ENCODE results near the gene MANF.

Gene MANF

DNA sequence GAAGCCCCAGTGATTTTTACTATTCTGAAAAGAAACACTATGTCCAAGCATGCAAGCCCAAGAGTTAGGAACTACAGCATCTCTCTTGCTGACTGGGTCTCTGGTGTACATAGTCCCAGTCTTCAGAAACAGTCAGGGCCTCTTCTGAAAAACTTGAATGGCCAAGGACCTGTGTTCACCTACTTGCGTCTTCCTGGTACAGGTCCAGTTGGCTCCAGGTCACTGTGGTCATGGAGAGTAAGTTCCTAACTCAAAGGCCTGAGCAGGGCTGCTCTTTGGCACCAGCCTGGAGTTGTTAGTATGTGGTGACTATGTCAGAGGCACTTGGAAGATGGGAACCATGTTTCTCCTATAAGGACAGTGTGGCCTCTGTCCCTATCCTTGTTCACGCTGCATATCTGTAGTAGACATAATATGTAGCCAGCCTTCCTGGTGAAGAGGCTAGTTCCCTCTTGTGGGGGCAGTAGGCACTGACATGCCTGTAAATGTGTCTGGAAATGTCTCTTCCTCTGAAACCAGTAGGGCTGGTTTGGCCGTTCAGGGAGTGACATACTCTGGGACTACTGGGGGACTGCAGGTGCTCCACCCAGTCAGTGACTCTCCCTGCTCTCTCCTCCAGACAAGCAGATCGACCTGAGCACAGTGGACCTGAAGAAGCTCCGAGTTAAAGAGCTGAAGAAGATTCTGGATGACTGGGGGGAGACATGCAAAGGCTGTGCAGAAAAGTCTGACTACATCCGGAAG lies 3.4 kb downstream of the MANF start:
- in situ Hi-C loops (cut with HindIII; ENCODE audit: low sequenced_read_pairs): no loop called here

DNA sequence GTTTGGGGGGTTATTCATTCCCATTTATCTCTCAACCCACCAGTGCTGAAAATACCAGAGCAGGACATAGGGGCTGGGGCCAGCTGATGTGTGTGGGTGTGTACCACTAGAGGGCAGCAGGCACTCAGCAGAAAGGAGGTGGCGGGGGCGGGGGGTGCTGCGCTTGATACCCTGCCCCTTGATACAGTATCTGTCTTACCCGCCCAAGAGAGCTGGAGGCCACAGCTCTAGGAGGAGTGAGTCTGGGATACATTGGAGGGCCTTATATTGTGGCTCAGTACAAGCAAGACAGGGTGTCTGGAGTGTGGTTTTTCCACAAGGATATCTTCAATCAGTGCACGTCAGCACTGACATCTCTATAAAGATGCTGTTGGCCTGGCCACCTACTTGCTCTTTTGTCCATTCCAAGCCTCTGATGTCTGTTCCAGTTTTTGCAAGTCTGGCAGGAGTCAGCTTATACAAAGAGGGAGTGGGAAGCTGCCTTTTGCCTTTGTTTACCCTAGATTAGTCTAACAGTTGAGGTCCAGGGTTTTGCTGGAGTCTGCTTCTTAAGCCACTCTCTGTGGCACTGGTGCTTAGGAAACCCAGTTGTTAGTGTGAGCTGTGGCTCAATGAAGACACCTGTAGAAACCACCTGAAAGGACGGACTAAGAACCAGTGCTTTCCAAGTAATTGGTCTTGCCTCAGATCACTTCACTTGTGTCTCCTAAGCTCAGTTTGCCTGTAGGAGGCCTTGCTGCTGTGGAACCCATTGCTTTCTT lies 4.5 kb downstream of the MANF start:
- in situ Hi-C loops (cut with HindIII; ENCODE audit: low sequenced_read_pairs): loop anchor here (5.0 kb wide), 3 partner anchors 53 to 782 kb away; no protein-coding TSS in a partner anchor

DNA sequence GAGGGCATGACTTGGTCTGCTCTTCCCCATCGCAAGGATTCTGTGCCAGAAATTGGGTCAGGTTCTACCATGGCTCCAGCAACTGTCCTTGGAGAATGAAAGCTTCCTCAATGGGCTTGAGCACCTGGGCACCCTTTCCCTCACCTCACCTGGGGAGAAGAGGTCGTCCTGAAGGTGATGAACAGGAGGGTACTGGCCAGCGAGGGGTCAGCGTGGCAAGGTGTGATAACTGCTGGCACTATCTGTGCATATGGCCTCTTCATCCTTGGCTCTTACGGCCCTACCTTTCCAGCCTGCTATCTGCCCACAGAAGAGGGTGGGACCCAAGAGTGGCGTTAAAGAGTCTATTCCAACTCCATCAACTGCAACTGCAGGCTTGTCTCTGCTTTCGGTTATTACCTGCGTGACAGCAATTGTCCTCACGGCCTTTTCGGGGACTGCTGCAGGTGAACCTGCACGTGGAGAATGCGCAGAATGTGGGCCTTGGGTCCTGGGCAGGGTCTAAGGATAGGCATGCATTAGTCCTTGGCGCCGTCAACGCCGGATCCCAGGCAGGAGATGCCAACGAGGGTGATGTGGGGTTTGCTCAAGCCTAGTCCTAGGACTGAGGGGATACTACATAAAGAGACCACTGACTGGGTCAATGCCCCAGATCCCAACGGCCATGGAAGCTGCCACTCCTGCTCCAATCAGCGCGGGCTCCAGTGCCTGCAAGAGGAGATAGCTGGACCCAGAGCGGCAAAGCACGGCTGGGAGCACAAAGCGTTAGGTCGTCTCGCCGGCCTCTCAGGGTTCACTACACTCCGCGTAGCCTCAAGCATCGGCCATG lies 5.4 kb downstream of the MANF start:
- in situ Hi-C loops (cut with HindIII; ENCODE audit: low sequenced_read_pairs): loop anchor here (5.0 kb wide), 3 partner anchors 52 to 783 kb away; no protein-coding TSS in a partner anchor

DNA sequence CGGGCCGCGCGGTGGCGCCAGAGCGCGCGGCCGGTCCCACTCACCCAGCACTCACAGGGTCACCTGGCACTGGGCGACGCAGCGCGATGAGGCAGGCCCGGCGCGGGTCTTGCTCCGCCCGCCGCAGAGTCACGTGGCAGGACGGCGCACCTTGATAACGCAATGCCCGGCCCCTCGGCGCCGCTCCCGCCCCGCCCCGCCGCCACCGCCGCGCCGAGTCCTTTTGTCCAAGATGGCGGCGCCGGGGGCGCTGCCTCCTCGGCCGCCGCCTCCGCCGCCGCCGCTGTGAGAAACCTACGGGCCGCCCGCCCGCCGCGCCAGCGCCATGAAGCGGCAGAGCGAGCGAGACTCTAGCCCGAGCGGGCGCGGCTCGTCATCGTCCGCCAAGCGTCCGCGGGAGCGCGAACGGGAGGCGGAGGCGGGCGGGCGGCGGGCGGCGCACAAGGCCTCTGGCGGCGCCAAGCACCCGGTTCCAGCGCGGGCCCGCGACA lies 6.0 kb downstream of the MANF start, which contains the start of gene RBM15B:
RBM15B (plus strand) TSS at position 211 of the 491 bp plus-strand sequence; CDS start at position 326, 115 bp downstream.
- in situ Hi-C loops (cut with HindIII; ENCODE audit: low sequenced_read_pairs): loop anchor here (5.0 kb wide), 3 partner anchors 51 to 784 kb away; no protein-coding TSS in a partner anchor

DNA sequence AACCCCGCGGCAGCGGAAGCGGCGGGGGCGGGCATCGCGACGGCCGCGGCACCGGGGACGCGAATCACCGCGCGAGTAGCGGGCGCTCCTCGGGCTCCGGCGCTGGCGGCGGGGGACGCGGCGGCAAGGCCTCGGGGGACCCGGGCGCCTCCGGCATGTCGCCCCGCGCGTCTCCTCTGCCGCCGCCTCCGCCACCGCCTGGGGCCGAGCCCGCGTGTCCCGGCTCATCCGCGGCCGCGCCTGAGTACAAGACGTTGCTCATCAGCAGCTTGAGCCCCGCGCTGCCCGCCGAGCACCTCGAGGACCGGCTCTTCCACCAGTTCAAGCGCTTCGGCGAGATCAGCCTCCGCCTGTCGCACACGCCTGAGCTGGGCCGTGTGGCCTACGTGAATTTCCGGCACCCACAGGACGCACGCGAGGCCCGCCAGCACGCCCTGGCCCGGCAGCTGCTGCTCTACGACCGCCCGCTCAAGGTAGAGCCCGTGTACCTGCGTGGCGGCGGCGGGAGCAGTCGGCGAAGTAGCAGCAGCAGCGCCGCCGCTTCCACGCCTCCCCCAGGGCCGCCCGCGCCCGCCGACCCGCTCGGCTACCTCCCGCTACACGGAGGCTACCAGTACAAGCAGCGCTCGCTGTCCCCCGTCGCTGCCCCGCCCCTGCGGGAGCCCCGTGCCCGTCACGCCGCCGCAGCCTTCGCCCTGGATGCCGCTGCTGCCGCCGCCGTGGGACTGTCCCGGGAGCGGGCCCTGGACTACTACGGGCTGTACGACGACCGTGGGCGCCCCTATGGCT lies 6.7 kb downstream of the MANF start:
- in situ Hi-C loops (cut with HindIII; ENCODE audit: low sequenced_read_pairs): loop anchor here (5.0 kb wide), 3 partner anchors 51 to 784 kb away; no protein-coding TSS in a partner anchor

DNA sequence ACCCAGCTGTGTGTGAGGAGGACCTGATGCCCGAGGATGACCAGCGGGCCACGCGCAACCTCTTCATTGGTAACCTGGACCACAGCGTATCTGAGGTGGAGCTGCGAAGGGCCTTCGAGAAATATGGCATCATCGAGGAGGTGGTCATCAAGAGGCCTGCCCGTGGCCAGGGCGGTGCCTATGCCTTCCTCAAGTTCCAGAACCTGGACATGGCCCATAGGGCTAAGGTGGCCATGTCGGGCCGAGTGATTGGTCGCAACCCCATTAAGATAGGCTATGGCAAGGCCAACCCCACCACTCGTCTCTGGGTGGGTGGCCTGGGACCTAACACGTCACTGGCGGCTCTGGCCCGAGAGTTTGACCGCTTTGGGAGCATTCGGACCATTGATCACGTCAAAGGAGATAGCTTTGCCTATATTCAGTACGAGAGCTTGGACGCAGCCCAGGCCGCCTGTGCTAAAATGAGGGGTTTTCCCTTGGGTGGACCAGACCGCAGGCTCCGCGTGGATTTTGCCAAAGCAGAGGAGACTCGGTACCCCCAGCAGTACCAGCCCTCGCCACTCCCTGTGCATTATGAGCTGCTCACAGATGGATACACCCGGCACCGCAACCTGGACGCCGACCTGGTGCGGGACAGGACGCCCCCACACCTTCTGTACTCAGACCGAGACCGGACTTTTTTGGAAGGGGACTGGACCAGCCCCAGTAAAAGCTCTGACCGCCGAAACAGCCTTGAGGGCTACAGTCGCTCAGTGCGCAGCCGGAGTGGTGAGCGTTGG lies 7.5 kb downstream of the MANF start:
- in situ Hi-C loops (cut with HindIII; ENCODE audit: low sequenced_read_pairs): loop anchor here (5.0 kb wide), 3 partner anchors 50 to 785 kb away; no protein-coding TSS in a partner anchor

DNA sequence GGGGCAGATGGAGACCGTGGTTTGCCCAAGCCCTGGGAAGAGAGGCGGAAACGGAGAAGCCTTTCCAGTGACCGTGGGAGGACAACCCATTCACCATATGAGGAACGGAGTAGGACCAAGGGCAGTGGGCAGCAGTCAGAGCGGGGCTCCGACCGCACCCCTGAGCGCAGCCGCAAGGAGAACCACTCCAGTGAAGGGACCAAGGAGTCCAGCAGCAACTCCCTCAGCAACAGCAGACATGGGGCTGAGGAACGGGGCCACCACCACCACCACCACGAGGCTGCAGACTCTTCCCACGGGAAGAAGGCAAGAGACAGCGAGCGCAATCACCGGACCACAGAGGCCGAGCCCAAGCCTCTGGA lies 8.0 kb downstream of the MANF start:
- in situ Hi-C loops (cut with HindIII; ENCODE audit: low sequenced_read_pairs): loop anchor here (5.0 kb wide), 3 partner anchors 49 to 786 kb away; no protein-coding TSS in a partner anchor

DNA sequence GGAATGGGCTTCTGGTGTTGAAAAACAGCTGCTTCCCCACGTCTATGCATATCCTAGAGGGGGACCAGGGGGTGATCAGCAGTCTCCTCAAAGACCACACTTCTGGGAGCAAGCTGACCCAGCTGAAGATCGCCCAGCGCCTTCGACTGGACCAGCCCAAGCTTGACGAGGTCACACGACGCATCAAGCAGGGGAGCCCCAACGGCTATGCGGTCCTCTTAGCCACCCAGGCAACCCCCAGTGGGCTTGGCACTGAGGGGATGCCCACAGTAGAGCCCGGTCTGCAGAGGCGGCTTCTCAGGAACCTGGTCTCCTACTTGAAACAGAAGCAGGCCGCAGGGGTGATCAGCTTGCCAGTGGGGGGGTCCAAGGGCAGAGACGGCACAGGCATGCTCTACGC lies 8.5 kb downstream of the MANF start:
- in situ Hi-C loops (cut with HindIII; ENCODE audit: low sequenced_read_pairs): loop anchor here (5.0 kb wide), 3 partner anchors 49 to 786 kb away; no protein-coding TSS in a partner anchor

DNA sequence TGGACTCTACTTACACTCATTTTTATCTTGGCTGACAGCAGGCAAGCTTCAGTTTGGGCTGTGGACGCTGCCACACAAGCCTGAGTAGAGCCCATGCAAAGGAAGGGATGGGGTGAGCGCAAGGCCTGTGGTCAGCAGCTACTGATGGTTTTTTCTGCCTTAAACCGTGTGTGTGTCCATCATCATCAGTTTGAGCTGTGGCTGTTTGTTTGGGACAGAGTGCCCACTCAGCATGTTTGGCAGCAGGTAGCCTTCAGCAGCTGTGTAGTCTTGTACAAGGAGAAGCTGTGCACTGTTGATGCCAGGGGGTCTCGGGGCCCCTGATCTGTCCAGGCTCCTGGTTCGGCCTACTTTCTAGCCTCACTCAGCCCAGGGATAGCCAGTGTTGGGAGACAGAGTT lies 9.4 kb downstream of the MANF start:
- in situ Hi-C loops (cut with HindIII; ENCODE audit: low sequenced_read_pairs): loop anchor here (5.0 kb wide), 3 partner anchors 48 to 787 kb away; no protein-coding TSS in a partner anchor

DNA sequence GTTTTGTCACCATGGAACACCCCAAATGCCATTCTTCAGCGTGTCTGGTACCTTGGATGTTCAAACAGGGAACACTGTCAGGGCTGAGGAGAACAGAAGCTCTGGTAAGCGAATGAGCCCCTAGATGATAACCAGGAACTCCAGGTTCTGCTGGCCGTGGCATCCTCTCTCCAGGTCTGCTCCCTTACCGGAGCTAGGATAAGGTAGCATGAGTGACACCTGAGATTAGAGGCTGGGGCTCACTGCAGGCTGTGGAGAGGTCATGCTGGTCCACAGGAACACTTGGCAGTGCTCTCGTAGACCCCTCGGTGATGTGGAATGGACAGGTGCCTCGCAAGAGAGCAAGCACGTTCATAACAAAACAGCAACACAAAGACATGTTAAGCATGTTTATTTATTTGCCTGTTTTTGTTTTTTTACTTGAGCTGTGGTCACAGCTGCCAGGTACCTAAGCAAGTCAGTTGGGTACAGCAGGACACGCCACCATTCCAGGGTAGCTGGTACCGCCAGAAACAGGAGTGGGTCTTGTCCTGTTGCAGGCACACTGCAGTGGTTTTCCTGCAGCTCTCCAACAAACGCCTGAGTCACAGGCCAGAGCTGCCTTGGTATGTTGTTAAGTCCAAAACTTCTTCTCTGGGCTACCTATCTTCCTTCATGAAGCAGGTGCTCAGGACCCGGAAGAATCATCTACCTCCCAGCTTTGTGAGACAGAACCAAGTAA lies 10.6 kb downstream of the MANF start:
- in situ Hi-C loops (cut with HindIII; ENCODE audit: low sequenced_read_pairs): no loop called here

DNA sequence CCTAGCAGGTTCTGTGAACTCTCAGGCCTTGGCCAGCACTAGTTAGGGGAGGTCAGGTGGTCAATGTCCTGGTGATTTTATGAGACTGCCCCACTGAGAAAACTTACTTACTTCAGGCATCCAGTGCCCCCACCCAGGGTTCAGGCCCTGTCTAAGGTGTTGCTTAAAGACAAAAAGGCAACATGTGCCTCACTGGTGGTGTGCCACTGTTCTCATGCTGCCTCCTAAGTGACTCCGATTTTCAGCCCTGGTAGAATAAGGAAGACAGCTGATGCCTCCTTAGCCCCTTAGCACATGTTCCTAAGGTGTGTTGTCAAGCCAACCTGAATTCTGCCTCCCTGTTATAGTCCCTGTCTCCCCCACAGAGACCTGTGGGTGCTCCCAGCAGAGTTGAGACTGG lies 11.3 kb downstream of the MANF start:
- in situ Hi-C loops (cut with HindIII; ENCODE audit: low sequenced_read_pairs): no loop called here

DNA sequence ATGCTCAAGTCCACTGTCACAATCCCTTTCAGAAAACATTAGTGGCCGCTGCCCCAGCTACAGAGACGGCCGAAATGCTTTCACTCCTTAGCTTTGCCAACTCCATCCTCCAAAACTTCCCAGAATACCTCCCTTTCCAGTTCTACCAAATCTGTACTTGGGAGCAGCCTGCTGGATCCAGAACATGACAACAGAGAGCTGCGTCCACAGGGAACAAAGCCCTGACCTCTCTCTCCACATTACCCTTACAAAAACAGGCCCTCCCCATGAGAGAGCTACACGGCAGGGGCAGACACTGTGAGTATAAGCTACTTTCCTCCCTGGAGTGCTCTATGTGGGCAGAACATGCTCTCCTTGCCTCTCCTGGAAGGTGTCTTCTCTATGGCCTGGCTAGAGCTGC lies 12.3 kb downstream of the MANF start:
- in situ Hi-C loops (cut with HindIII; ENCODE audit: low sequenced_read_pairs): no loop called here

DNA sequence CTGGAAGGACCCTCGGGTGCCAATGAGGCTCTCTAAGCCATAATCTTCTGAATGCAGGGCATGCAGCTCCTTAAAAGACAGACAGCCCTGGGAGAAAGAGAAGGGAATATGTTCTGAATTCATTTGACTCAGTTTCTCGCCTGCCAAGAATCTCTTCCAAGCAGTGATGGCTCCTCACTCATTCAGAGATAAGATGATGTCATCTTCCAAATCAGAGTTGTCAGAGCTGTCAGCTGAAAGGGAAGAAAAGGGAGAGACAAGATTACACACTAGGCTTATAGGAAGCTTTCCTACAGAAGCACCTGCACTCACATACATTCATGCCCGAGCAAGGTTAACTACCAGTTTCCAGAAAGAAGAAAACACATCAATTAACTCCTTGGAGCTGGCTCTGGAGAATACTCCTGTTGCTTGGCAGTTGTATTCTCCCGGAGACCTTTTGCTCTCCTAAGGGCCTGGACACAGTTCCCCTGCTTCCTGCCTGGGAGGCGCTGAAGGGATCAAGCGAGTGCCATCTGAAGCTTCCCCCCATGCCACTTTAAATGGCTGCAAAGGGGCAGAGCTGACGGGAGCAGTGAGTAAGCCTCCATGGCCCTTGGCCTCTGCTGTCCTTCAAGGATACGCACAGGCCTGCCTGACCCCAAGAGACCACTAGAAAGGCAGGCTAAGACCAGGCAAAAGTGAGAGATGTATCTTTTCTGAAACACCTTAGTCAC lies 13.7 kb downstream of the MANF start:
- in situ Hi-C loops (cut with HindIII; ENCODE audit: low sequenced_read_pairs): no loop called here

DNA sequence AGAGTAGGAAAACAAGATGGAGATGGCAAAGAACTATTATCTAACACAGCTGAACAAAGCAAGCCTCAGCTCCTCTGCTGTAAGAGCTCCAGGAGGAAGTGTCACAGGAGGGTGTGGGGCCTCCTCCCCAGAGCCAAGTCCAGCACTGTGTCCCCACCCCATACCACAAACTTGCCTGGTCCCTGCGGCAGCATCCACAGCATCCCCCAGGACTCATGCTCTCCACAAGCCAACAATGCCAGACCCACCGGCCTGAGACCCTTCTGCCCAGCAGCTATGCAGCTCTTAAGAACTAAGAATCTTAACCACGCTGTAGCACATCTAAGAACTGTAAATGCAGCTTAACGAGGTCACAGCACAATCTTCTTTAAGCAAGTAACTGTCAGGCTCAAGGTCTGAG lies 15.1 kb downstream of the MANF start:
- in situ Hi-C loops (cut with HindIII; ENCODE audit: low sequenced_read_pairs): no loop called here

DNA sequence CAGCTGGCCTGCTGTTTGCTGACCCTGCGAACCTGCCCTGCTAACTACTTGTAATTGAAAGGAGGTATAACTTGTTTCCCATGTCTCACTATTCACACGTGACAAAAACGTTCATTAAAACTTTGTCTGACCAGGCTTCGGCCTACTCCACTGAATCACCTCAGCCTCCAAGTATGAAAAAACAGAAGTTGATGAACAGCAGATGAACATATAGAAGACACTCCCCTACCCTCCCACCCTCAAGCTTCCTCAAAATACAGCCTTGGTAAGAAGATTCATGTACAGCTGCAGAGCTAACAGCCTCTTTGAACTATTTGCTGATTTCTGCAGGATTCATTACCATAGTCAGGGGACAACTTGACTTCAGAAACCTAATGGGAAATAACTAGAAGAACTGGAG lies 16.6 kb downstream of the MANF start:
- in situ Hi-C loops (cut with HindIII; ENCODE audit: low sequenced_read_pairs): no loop called here

DNA sequence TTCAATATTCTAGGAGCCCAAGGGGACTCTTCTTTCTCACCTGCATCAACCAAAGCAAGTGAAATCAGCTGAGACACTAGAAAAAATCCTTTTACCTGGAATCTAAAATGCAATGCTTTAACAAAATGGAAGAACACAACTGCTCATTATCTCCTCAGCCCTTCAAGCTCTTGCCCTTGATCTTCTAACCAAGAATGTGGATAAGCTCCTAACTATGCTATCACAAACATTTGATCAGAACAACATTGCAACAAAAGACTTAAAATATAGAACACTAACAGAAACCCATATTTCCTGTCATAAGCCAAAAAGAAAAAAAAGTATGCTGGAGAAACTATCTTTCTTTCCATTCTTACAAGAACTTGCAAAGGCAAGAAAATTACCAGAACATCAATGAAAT lies 18.6 kb downstream of the MANF start:
- in situ Hi-C loops (cut with HindIII; ENCODE audit: low sequenced_read_pairs): no loop called here

DNA sequence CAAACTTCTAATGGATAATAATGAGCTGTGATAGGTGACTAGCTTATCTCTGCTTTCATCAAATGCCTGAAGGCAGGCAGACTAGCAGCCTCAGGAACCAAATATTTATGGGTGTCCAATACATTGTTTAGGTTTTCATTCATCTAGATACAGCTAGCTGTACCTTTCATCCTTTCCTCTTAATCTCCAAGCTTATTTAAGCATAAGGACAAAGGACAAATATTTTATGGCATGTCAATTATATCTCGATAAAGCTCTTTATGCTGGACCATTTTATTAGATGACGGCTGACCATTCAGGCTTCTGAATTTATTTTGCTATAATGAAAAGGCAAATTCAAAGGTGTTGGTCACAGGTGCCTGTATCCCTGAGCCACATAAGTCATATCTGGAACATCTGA lies 22.9 kb downstream of the MANF start:
- in situ Hi-C loops (cut with HindIII; ENCODE audit: low sequenced_read_pairs): no loop called here

DNA sequence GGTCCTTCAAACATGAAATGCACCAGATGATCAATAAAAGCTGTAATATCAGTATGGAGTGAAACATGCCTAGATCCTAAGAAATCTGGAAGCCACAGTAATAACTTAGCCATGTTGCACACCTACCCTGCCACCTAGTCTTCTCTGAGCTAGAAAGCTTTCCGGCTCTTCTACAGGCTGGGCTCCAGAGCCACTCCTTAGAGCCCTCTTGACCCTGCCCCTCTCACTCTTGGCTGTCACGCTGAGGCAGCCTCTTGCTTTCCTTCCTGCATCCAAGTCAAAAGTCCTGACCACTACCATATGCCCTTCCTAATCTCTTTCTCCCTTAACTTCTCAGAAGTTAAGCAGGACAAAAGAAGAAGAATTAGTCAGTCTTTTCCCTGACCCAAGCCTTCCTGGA lies 23.7 kb downstream of the MANF start:
- in situ Hi-C loops (cut with HindIII; ENCODE audit: low sequenced_read_pairs): no loop called here
